HG02840 (cell line): ENCODE data around the gene PARN.
"Not testable (repeated sequence)": the region's sequence is repeated elsewhere in the genome, so short reads cannot be mapped to it uniquely, and the experiment has no call there.

ENCODE experiments used
- ATAC-seq: cut with Tn5 transposase; IDR thresholded peaks from one replicate; pipeline ENCODE4 v1.9.1; 2021; ENCODE audit warnings: mild to moderate bottlenecking, moderate library complexity, moderate number of reproducible peaks; ENCODE audit not compliant: unreplicated experiment, low FRiP score

Gene PARN

GRCh38 chr16:14446796-14447195 lies 183.3 kb downstream of the PARN start:
- no peak for ATAC-seq

DNA sequence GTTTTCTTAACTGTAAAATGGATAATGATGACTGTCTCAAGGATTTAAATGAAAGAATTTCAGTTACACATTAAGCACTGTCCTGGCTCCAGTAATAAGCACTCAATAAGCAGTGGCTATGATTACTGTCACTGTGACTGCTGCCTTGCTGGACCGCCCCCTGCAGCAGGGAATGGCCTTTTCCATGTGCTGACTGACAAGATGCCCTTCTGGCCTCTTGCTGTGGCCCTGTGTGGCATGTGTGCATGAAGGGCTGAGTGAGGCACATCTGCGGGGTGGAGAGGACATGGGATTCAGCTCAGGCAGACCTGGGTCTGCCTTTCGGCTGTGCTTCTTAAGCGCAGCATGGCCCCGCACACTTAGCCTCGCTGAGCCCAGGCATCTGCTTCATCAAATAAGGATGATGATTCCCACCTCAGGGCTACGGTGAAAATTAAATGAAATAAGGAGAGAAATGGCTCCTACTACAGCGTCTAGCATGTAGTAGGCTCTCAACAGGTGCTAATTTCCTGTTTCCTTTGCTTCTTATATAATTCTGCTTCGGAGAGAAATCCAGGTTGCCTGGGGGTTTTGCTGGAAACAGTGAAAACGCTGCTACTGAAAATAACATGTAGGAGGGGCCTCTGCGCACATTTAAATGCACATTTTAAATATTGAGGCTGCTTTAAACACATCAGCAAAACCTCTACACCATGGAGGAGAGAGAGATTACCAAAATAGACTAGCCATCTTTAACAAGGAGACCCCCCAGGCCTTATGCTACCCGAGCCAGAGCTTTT lies 183.9 kb downstream of the PARN start:
- no peak for ATAC-seq

- no peak for ATAC-seq
These were observed 184.9 kb downstream of the PARN start for GRCh38 chr16:14444979-14445810.

GRCh38 chr16:14441533-14441932 lies 188.5 kb downstream of the PARN start:
- not testable (repeated sequence) for ATAC-seq

- ATAC-seq = no peak
These were observed 191.8 kb downstream of the PARN start for GRCh38 chr16:14438256-14438655.

DNA sequence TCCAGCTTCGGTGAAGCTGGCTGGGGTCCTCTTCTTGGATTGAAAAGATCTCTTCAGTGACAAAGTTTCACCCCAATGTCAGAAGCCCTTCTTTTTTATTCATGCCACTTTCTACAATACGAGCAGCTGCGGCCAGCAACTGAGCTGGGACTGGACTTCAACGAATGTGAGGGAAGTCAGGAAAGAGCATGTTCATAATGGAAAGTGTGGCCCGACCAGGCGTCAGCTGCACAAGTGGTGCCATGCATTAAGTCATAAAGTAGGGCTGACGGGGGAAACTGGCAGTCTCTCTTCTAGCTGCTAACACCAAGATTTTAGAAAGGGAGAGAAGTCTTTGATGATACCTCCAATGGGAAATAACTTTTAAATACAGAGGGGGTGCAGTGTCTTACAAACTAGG lies 192.6 kb downstream of the PARN start:
- ATAC-seq = no peak

- ATAC-seq = no peak
These were observed 193.6 kb downstream of the PARN start for GRCh38 chr16:14436401-14436955.

DNA sequence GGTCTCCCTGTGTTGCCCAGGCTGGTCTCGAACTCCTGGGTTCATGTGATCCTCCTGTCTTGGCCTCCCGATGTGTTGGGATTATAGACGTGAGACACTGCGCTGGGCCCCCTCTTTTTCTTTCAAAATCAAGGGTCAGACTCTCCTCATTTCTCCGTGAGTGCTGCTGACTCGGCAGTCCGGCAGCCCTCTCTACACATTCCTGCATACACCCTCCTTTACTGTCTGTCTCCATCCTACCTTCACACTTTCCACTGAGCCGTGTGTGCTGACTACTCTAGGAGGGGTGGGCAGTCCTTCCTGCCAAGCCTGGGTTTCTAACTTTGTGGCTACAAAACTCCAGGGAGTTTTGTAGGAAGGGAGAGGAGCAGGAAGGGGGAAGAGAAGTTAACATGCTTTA lies 195.2 kb downstream of the PARN start:
- ATAC-seq = no peak

DNA sequence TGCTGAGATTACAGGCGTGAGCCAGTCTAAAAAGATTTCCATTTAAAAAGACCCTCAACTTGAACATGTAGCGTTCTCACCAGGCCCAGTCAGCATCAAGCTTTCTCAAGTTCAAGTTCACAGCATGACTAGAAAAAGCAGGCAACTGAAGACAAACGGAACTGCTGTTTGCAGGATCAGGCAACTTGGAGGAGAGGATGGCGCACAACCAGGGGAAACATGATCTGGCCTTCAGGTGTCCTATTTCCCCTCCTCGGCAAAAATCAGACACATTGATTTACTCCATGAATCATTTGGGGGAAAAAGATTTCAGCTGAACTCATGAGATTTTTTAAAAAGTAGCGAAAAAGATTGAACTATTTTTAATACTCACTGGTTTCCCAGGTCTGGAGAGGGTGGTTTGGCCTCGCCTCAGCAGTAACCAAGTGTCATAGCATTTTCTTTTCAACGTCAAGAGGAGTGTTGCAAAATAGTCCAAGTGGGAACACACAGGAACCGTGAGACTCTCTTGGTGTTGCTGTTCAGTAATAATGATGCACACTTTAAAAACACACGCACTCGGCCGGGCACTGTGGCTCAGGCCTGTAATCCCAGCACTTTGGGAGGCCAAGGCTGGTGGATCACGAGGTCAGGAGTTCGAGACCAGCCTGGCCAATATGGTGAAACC lies 201.0 kb downstream of the PARN start:
- not testable (repeated sequence) for ATAC-seq

GRCh38 chr16:14428043-14428442 lies 202.0 kb downstream of the PARN start:
- ATAC-seq = no peak

- no peak for ATAC-seq
These were observed 202.6 kb downstream of the PARN start for GRCh38 chr16:14427371-14427948.

- no peak for ATAC-seq
These were observed 205.5 kb downstream of the PARN start for GRCh38 chr16:14424595-14424994.

GRCh38 chr16:14423344-14423743 lies 206.7 kb downstream of the PARN start:
- ATAC-seq = no peak

- no peak for ATAC-seq
These were observed 209.2 kb downstream of the PARN start for GRCh38 chr16:14420721-14421488.

DNA sequence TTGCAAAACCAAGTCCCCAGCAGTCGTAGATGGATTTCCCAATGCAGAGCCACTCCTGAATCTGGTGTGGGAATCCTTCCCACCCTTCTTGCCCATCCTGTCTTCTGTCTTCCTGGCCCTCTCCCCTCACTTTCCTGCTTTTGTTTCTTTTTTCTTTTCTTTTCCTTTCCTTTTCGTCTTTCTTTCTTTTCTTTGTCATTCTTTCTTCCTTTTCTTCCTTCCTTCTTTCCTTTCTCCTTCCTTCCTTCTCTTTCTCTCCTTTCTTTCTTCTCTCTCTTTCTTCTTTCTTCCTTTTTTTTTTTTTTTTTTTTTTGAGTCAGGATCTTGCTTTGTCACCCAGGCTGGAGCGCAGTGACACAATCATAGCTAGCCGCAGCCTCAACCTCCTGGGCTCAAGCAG lies 209.8 kb downstream of the PARN start:
- not testable (repeated sequence) for ATAC-seq

- ATAC-seq = no peak
These were observed 210.2 kb downstream of the PARN start for GRCh38 chr16:14419817-14420216.

GRCh38 chr16:14418795-14419225 lies 211.2 kb downstream of the PARN start:
- ATAC-seq = no peak

GRCh38 chr16:14416184-14416583 lies 213.9 kb downstream of the PARN start:
- ATAC-seq = no peak

DNA sequence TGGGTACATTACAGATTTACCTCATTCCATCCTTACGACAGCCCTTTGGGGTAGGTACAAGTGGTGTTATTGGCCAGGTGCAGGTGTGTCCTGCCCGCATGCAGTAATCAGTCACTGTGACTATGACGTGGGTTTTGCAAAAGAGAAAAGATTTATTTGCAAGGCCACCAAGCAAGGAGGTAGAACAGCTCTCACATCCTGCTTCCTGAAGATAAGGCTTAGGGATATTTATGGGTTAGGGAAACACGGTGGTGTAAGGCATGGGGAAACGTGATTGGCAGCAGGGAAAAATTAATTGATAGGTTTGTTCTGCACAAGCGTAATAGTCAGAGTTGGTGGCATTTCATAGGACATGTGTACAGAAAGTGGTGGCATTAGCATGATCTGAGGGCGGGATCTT lies 214.8 kb downstream of the PARN start:
- no peak for ATAC-seq

DNA sequence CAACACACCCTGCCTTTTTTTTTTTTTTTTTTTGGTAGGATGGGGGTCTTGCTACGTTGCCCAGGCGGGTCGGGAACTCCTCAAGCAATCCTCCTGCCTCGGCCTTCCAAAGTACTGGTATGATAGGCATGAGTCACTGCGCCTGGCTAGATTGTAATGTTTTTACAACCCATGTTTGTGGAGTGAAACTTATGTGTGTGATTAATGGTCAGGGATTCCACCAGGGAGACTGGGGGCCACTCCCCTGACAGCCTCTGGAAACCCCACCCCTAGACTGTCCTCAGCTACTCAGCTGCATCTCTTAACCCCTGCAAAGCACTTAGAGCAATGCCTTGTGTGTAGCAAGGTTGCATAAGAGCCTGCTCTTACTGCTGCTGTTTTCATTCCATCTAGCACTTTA lies 220.5 kb downstream of the PARN start:
- no peak for ATAC-seq
